ENCODE results near the gene LCA5.

The LCA5 gene

GRCh38 chr6:79515436-79515835 is 21.8 kb downstream of the LCA5 start:
- TF ChIP-seq, protein P1, sequence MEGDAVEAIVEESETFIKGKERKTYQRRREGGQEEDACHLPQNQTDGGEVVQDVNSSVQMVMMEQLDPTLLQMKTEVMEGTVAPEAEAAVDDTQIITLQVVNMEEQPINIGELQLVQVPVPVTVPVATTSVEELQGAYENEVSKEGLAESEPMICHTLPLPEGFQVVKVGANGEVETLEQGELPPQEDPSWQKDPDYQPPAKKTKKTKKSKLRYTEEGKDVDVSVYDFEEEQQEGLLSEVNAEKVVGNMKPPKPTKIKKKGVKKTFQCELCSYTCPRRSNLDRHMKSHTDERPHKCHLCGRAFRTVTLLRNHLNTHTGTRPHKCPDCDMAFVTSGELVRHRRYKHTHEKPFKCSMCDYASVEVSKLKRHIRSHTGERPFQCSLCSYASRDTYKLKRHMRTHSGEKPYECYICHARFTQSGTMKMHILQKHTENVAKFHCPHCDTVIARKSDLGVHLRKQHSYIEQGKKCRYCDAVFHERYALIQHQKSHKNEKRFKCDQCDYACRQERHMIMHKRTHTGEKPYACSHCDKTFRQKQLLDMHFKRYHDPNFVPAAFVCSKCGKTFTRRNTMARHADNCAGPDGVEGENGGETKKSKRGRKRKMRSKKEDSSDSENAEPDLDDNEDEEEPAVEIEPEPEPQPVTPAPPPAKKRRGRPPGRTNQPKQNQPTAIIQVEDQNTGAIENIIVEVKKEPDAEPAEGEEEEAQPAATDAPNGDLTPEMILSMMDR (conservative IDR thresholded peaks at IDR 0.05): no peak

GRCh38 chr6:79513111-79513510 is 24.1 kb downstream of the LCA5 start:
- H3K27ac ChIP-seq: no peak overlapping the region

More at GRCh38 chr6:79515436-79515835, 21.8 kb downstream of the LCA5 start:
- H3K27ac ChIP-seq: no peak overlapping the region

GRCh38 chr6:79512014-79512413 is 25.2 kb downstream of the LCA5 start:
- TF ChIP-seq, protein P1 (conservative IDR thresholded peaks at IDR 0.05): no peak
- no peak overlapping the region for H3K27ac ChIP-seq

More at GRCh38 chr6:79513111-79513510, 24.1 kb downstream of the LCA5 start:
- TF ChIP-seq, protein P1 (conservative IDR thresholded peaks at IDR 0.05): no peak

DNA sequence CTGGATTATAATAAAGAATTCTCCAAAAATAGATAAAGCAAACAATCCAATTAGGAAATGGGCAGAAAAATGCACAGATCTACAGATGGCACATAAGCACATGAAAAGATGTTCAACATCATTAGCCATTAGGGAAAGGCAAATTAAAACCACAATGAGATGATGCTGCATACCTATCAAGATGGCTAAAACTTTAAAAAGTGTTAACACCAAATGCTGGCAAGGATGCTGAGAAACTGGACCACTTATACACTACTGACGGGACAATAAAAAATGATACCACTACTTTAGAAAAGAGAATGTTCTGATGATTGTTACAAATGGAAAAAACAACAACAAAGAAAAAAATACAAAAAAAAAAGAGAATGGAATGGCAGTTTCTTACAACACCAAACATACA is 26.5 kb downstream of the LCA5 start:
- H3K27ac ChIP-seq: no peak overlapping the region
- TF ChIP-seq, protein P1 (conservative IDR thresholded peaks at IDR 0.05): no peak

DNA sequence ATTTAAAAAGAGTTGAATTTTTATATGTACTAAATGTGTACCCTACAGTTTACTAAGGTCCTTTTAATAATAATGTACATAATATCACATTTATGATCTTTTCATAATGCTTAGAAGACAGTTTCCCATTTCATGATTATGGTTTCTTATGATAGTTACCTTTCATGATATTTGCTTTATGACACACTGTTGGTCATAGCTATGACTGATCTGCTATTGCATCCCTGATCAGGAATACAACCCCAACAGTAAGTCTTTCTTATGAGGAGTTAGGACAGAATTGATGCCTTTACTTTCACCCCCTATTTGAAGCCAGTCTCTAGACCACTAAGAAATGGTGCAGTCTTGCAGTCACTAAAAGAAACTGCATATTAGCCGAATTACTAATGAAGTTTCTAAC is 31.0 kb downstream of the LCA5 start:
- TF ChIP-seq, protein P1 (conservative IDR thresholded peaks at IDR 0.05): no peak
- no peak overlapping the region for H3K27ac ChIP-seq

DNA sequence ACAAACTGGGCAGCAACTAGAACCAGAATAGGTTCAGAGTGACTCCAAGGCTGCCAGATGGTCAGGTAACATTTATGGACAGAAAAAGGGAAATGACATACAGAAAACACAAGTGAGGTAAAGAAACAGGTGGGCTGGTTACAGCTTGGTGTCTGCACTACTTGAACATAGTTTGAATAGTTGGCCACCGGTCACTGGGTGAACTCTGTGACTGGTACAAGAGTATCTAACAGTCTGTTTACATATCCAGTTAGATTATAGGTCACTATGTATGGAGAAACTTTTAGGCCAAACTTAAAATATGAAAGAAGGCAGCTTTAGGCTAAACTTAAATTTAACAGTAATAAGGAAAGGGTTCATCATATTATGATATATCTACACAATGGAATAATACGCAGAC is 32.9 kb downstream of the LCA5 start:
- TF ChIP-seq, protein P1 (conservative IDR thresholded peaks at IDR 0.05): no peak
- no peak overlapping the region for H3K27ac ChIP-seq

DNA sequence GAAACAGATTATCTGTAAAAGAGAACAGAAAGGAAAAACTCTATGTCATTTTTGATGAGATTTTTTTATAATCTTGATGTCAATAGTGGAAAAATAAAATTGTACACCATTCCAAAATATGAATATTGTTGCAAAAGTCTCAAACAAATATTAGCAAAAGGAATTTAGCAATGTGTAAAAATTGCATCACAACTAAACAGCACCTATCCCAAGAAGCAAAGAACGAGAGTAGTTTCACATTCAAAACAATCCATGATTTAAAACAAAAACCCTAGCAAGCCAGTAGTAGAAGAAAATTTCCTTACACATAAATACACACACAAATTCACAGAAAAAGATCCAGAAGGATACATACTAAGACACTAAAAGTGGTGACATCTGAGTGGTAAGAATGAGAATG is 38.4 kb downstream of the LCA5 start:
- TF ChIP-seq, protein P1 (conservative IDR thresholded peaks at IDR 0.05): no peak
- no peak overlapping the region for H3K27ac ChIP-seq

All from VCaP (cell line).